ENCODE results near the gene S100P. TPM values are rescaled to one million over a fixed set of nuclear protein-coding genes. Genes with fewer than 3 reads are reported as not detected.

Gene S100P
- total RNA-seq, 1 donor from 2014 or later = not detected

DNA sequence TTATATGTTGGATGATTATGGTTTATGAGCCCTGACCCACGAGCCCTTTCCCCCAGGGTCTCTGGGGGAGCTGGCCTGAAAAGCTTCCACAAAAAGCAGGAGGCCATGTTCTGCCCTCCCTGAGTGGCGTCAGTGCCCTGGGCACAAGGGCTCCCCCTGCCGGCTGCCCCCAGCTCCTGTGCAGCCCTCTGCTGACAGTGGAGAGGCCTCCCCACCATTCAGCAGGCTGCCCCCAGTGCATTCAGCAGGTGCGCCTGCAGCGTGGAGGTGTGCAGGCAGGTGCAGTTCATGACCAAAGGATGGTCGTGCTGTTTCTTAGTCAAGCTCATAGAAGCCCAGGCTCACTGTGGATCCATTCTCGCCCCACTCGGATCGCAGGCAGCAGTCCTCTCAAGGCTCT is 12.5 kb upstream of the S100P start:
- H3K9me3 Mint-ChIP-seq (ENCODE audit: unreplicated experiment) = no peaks in the 10 kb centered on the region
- H3K4me3 Mint-ChIP-seq (ENCODE audit: unreplicated experiment) = no peak overlapping the region
- DNase-seq (ENCODE audit: low spot score) = no peak
- H3K27me3 Mint-ChIP-seq (ENCODE audit: unreplicated experiment) = peaks cover 3% of the 10 kb centered on the region
- peaks cover 8% of the 10 kb centered on the region for H3K4me1 Mint-ChIP-seq (ENCODE audit: unreplicated experiment)
- peaks cover 4% of the 10 kb centered on the region for H3K36me3 Mint-ChIP-seq (ENCODE audit: low read depth, unreplicated experiment)
- H3K27ac Mint-ChIP-seq (ENCODE audit: unreplicated experiment) = no peak overlapping the region
- TF ChIP-seq, protein P1, sequence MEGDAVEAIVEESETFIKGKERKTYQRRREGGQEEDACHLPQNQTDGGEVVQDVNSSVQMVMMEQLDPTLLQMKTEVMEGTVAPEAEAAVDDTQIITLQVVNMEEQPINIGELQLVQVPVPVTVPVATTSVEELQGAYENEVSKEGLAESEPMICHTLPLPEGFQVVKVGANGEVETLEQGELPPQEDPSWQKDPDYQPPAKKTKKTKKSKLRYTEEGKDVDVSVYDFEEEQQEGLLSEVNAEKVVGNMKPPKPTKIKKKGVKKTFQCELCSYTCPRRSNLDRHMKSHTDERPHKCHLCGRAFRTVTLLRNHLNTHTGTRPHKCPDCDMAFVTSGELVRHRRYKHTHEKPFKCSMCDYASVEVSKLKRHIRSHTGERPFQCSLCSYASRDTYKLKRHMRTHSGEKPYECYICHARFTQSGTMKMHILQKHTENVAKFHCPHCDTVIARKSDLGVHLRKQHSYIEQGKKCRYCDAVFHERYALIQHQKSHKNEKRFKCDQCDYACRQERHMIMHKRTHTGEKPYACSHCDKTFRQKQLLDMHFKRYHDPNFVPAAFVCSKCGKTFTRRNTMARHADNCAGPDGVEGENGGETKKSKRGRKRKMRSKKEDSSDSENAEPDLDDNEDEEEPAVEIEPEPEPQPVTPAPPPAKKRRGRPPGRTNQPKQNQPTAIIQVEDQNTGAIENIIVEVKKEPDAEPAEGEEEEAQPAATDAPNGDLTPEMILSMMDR (IDR thresholded peaks at IDR 0.05; ENCODE audit: unreplicated experiment) = no peak

DNA sequence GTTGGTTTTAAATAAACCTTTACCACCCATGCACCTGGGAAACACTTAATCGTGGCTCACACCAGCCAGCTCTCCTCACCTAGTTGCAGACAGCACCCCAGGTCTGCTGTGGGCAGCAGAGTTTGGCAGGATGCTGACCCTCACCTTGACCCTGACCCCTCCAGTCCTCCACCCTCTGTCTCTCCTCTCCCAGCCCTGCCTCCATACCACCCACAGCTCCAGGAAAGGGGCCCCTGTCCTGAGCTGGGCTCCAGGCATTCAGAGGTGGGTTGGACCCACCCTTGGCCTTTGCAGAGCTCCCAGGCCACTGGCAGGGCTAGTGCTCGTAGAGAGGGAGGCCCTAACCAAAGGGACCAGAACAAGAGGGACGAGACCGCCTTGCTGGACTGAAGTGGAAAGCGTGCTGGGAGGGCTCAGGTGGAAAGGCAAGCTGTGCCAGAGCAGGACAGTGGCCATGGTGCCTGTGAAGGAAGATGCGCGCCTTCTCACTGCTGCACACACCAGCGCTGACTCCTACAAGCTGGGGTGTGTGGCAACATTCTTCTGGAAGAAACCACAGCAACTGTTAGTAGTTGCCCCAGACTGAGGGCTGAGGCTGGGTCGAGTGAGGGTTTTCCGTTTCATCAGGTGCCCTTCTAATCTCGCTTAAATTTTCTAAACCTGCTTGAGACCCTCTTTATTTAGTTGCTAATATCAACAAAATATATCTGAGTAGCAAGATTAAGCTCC is 10.7 kb upstream of the S100P start:
- DNase-seq (ENCODE audit: low spot score) = no peak
- H3K4me1 Mint-ChIP-seq (ENCODE audit: unreplicated experiment) = no peaks in the 10 kb centered on the region
- no peak overlapping the region for H3K27ac Mint-ChIP-seq (ENCODE audit: unreplicated experiment)
- H3K27me3 Mint-ChIP-seq (ENCODE audit: unreplicated experiment) = peaks cover 5% of the 10 kb centered on the region
- H3K36me3 Mint-ChIP-seq (ENCODE audit: low read depth, unreplicated experiment) = peaks cover 9% of the 10 kb centered on the region
- H3K4me3 Mint-ChIP-seq (ENCODE audit: unreplicated experiment) = no peak overlapping the region
- TF ChIP-seq, protein P1 (IDR thresholded peaks at IDR 0.05; ENCODE audit: unreplicated experiment) = no peak
- H3K9me3 Mint-ChIP-seq (ENCODE audit: unreplicated experiment) = no peaks in the 10 kb centered on the region

DNA sequence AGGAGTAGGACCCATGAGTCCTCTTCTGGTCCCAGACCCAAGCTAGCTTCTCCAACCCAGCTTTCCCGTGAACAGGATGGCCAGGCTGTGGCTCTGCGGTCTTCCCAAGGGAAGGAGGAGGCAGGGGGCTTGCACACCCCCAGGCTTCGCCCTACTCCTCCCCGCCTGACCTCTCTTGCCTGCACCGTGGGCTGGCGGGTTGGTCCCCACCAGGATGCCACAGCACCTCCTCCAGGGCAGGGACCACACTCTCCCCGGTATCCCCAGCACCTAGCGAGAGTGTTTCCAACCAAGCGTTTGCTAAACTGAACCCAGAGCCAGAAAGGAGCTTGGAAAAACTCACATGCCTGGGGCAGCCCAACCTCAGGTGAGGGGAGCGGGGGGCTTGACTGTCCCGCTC is 9.0 kb upstream of the S100P start:
- Mint-ChIP-seq H3K4me1 (ENCODE audit: unreplicated experiment) (no peaks in the 10 kb centered on the region), H3K9me3 (ENCODE audit: unreplicated experiment) (no peaks in the 10 kb centered on the region), H3K4me3 (ENCODE audit: unreplicated experiment) (no peak overlapping the region), H3K27me3 (ENCODE audit: unreplicated experiment) (peaks cover 10% of the 10 kb centered on the region), H3K36me3 (ENCODE audit: low read depth, unreplicated experiment) (peaks cover 9% of the 10 kb centered on the region), H3K27ac (ENCODE audit: unreplicated experiment) (no peak overlapping the region)
- TF ChIP-seq, protein P1 (IDR thresholded peaks at IDR 0.05; ENCODE audit: unreplicated experiment) = no peak
- DNase-seq (ENCODE audit: low spot score) = no peak

DNA sequence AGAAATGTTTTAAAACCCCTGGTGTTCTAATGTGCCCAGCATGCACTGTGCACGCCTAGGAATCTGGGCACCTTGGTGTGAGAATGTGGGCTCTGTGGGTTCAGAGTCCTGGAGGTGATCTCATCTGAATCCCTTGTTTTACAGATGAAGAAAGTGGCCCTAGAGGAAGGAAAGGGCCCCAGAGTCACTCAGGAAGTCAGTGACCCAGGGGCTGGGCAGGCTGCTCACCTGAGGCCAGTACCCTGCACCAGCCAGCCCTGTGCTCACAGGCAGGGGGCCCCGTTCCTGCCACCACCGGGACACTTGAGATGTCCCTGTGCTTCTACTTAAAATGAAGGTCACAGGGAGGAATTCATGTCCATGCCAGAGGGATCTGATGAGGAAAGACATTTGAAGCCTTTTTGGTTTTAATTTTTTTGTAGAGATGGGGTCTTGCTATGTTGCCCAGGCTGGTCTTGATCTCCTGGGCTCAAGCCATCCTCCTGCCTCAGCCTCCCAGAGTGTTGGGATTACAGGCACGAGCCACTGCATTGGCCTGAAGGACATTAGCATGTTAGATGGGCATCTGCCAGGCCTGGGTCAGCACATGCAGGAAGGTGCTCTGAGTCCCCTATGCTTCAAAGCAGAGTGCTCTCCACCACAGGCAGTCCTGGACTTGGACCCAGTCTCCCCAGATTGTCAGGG is 7.4 kb upstream of the S100P start:
- Mint-ChIP-seq H3K36me3 (ENCODE audit: low read depth, unreplicated experiment) (peaks cover 9% of the 10 kb centered on the region), H3K4me3 (ENCODE audit: unreplicated experiment) (no peak overlapping the region), H3K4me1 (ENCODE audit: unreplicated experiment) (no peaks in the 10 kb centered on the region), H3K27ac (ENCODE audit: unreplicated experiment) (no peak overlapping the region), H3K9me3 (ENCODE audit: unreplicated experiment) (no peaks in the 10 kb centered on the region), H3K27me3 (ENCODE audit: unreplicated experiment) (peaks cover 11% of the 10 kb centered on the region)
- DNase-seq (ENCODE audit: low spot score) = no peak
- TF ChIP-seq, protein P1 (IDR thresholded peaks at IDR 0.05; ENCODE audit: unreplicated experiment) = no peak
